GM21447 (cell line): Measurements from ENCODE around the gene BCL7B.
"Not testable (repeated sequence)": the region's sequence is repeated elsewhere in the genome, so short reads cannot be mapped to it uniquely, and the experiment has no call there.

Experiments
- ATAC-seq: cut with Tn5 transposase; IDR thresholded peaks from one replicate; pipeline ENCODE4 v1.9.1; 2021; ENCODE audit not compliant: unreplicated experiment

BCL7B gene

DNA sequence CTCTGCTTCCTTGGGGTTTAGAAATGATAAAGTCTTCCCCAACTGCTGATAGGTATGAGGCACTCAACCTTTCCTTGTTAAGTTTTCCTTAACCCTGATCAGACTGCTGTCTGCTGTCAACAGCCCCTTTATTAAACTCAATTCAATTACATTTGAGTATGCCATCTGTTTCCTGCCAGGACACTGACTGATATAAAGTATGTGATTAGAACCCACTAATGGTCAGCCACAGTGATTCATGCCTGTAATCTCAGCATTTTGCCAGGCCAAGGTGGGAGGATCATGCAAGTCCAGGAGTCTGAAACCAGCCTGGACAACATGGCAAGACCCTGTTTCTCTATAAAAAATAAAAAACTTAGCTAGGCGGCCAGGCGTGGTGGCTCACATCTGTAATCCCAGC, 53.5 kb downstream of the BCL7B start:
- no peak for ATAC-seq

DNA sequence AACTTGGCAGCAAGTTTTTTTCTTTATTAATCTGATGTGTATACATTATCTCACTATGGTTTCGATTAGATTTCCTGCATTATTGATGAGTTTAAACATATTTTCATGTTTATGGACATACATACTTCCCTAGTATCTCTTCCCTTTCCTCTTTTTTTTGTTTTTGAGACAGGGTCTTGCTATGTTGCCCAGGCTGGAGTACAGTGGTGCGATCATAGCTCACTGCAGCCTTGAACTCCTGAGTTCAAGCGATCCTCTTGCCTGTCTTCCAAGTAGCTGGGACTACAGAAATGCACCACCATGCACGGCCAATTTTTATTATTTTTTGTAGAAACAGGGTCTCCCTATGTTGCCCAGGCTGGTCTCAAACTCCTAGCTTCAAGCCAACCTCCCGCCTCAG, 54.3 kb downstream of the BCL7B start:
- ATAC-seq, result no peak

GRCh38 chr7:73496626-73497025, 60.9 kb downstream of the BCL7B start:
- no peak for ATAC-seq

DNA sequence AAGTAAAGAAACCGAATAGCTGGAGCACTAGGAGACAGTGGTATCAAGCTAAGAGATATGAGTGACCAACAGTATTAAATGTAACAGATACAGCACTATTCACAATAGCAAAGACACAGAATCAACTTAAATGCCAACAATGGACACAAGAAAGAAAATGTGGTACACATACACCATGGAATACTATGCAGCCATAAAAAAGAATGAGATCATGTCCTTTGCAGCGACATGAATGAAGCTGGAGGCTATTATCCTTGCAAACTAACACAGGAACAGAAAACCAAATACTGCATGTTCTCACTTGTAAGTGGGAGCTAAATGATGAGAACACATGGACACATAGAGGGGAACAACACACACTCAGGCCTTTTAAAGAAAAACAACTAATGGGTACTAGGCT, 62.0 kb downstream of the BCL7B start:
- ATAC-seq, result not testable (repeated sequence)

- ATAC-seq, result no peak
These were observed 67.5 kb downstream of the BCL7B start for GRCh38 chr7:73489976-73490375.

GRCh38 chr7:73487486-73487885, 70.0 kb downstream of the BCL7B start:
- ATAC-seq, result no peak
